HepG2 (cell line): ENCODE data around the gene SMPX. TPM values are rescaled to one million over a fixed set of nuclear protein-coding genes. Genes with fewer than 3 reads are reported as not detected.

Source experiments
- ARID5B ChIP-seq: IDR thresholded peaks from 2 replicates; pipeline ENCODE4 v1.4.0; 2020; ENCODE audit warnings: mild to moderate bottlenecking, missing genetic modification reagents
- ETV5 ChIP-seq: IDR thresholded peaks from 2 replicates; pipeline ENCODE4 v1.6.1; 2018; ENCODE audit warnings: missing biosample characterization, missing genetic modification reagents, inconsistent platforms, borderline replicate concordance
- HDAC2 ChIP-seq: sonication (generic); formaldehyde crosslinking; IDR thresholded peaks from 2 replicates; pipeline ENCODE4 v1.4.0; 2020; ENCODE audit warnings: missing genetic modification reagents
- HNF4G ChIP-seq, 2 experiments: sonication (generic) in 1 of 2; formaldehyde crosslinking in 1 of 2; IDR thresholded peaks; 2 replicates each; pipeline versions ENCODE4 v1.4.0 to v1.6.1; 2011 to 2020; ENCODE audit warnings: borderline replicate concordance in 2 of 2, low read depth in 2 of 2, mild to moderate bottlenecking in 2 of 2, low read length in 1 of 2, missing genetic modification reagents in 1 of 2, moderate library complexity in 1 of 2
- KDM3A ChIP-seq: IDR thresholded peaks from 2 replicates; pipeline ENCODE4 v1.6.1; 2018; ENCODE audit warnings: low read depth, missing compliant biosample characterization
- MED1 ChIP-seq: sonication (generic); formaldehyde crosslinking; IDR thresholded peaks from 2 replicates; pipeline ENCODE4 v1.4.0; 2020; ENCODE audit warnings: missing genetic modification reagents
- PPARG ChIP-seq: conservative IDR thresholded peaks from 2 replicates; pipeline ENCODE4 v1.6.1; 2016; ENCODE audit warnings: missing biosample characterization, missing genetic modification reagents
- RXRB ChIP-seq: IDR thresholded peaks from 2 replicates; pipeline ENCODE4 v1.6.1; 2016; ENCODE audit warnings: borderline replicate concordance, missing genetic modification reagents, missing compliant biosample characterization
- SOX13 ChIP-seq, 3 experiments: fragments of 450-650 bp in 1 of 3; sonication (generic) in 1 of 3; formaldehyde crosslinking in 1 of 3; IDR thresholded peaks in 2 of 3; conservative IDR thresholded peaks in 1 of 3; 2 replicates each; pipeline versions ENCODE4 v1.5.0 to v1.6.1; 2016 to 2020; ENCODE audit warnings: antibody characterized with exemption in 1 of 3, mild to moderate bottlenecking in 1 of 3, missing compliant biosample characterization in 1 of 3, missing genetic modification reagents in 1 of 3, moderate library complexity in 1 of 3
- SOX6 ChIP-seq, 2 experiments: fragments of 450-650 bp in 1 of 2; sonication (generic) in 1 of 2; formaldehyde crosslinking in 1 of 2; IDR thresholded peaks; 2 replicates each; pipeline versions ENCODE4 v1.4.0 to v1.6.1; 2017 to 2020; ENCODE audit warnings: antibody characterized with exemption in 1 of 2, mild to moderate bottlenecking in 1 of 2, missing genetic modification reagents in 1 of 2
- ZBTB7B ChIP-seq: sonication (generic); formaldehyde crosslinking; IDR thresholded peaks from 2 replicates; pipeline ENCODE4 v1.4.0; 2020; ENCODE audit warnings: missing genetic modification reagents
- ZNF331 ChIP-seq: sonication (generic); formaldehyde crosslinking; IDR thresholded peaks from 2 replicates; pipeline ENCODE4 v1.4.0; 2020; ENCODE audit warnings: missing genetic modification reagents
- ZNF615 ChIP-seq: sonication (generic); formaldehyde crosslinking; IDR thresholded peaks from 2 replicates; pipeline ENCODE4 v1.5.0; 2020; ENCODE audit warnings: mild to moderate bottlenecking, missing genetic modification reagents, borderline replicate concordance
- polyA plus RNA-seq, 8 experiments: library from polyadenylated mRNA; depleted of rRNA in 3 of 8; stranded (reverse) in 7 of 8; unstranded in 1 of 8; fragments of >200 nt; fragmentation: Illumina TruSeq in 4 of 8; extraction: Trizol in 4 of 8; gene quantifications; 2 replicates each; pipeline versions ENCODE4 v1.2.1 to v1.2.3, GENCODE V29; 2011 to 2016; ENCODE audit warnings: low read depth in 4 of 8, missing spikeins in 1 of 8, mixed read lengths in 1 of 8; ENCODE audit not compliant: insufficient read depth in 1 of 8
- total RNA-seq, 5 experiments: library from RNA; depleted of rRNA; stranded (reverse); fragments of >200 nt; fragmentation: Illumina TruSeq; extraction: Trizol; gene quantifications; 2 replicates each; pipeline ENCODE4 v1.2.3, GENCODE V29; 2016; ENCODE audit warnings: low read depth in 1 of 5

SMPX gene
- total and polyA plus RNA-seq, 2 of the 13 experiments (the other 11 are each of a cell fraction or from before 2014, with no cell fraction given), result 0.95 to 1.8 TPM

DNA sequence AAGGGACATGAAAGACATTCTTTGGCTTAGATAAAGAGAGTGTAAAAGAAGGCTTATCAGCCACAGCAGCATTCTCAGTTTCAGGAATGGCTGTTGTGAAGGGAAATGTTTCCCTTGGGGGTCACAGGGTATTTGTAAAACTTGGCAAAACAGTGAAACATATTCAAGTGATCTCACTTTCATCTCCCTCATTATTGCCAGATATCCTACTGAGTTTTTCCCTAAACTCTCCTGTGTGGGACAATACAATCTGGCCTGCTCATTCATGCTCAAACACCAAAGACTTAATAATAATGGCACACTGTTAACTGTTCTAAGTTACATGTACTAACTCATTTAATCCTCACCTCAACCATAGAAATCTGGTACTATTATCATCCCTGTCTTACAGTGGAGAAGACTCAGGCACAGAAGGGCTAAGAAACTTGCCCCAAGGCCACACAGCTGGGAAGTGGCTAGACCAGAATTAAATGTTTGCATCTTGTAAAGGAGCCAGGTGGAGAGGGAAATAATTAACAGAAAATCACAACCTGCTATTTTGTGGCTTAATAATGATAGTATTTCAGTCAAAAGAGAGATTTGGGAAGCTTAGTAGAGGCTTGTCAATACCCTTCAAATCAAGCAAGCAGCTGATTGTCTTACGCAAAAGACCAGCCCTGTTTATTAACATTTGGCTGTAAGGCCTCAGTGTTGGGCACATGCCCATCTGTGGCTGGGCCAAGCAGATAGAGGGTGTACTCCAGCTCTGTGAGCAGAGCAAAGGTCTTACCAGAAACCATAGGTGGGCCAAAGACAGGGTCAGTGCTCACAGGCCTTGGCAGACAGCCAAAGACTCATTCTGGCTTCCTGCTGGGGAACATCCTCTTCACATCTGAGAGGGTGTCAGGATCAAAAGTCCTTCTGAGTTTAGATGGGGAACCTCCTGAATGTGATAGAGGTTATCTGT lies 17.3 kb downstream of the SMPX start (continued):
- TF ChIP-seq ZNF615 (CRISPR knock-in tag), result no peak
- 0 out of 2 replicates have a peak, but pooled peaks have one; percentile 36 for TF ChIP-seq ZNF331 (CRISPR knock-in tag)
- TF ChIP-seq SOX6 (IDR thresholded peaks at IDR 0.05), result no peak
- TF ChIP-seq SOX6 (CRISPR knock-in tag; IDR thresholded peaks at IDR 0.05), result peak; percentile 42; the same call in 1 of the 2 replicates
- peak; percentile 48; the same call in 1 of the 2 replicates for TF ChIP-seq HNF4G (IDR thresholded peaks at IDR 0.05; ENCODE audit: borderline replicate concordance, low read depth, low read length)
- TF ChIP-seq HNF4G (CRISPR knock-in tag; IDR thresholded peaks at IDR 0.05; ENCODE audit: borderline replicate concordance, low read depth), result no peak
- TF ChIP-seq ARID5B (CRISPR knock-in tag), result peak; percentile 41; the same call in 1 of the 2 replicates
- peak; percentile 36; the same call in 1 of the 2 replicates for TF ChIP-seq ETV5 (CRISPR knock-in tag)
- no peak for TF ChIP-seq SOX13 (IDR thresholded peaks at IDR 0.05)
- TF ChIP-seq SOX13 (CRISPR knock-in tag; conservative IDR thresholded peaks at IDR 0.05 in 1 of 2, IDR thresholded peaks at IDR 0.05 in 1 of 2), result peak in 1 of 2 experiments; percentile 29; a peak in 1 of 4 replicates
- peak; percentile 51 for TF ChIP-seq MED1 (CRISPR knock-in tag)
- TF ChIP-seq KDM3A (CRISPR knock-in tag), result no peak
- TF ChIP-seq ZBTB7B (CRISPR knock-in tag), result 0 out of 2 replicates have a peak, but pooled peaks have one; percentile 49
- peak; percentile 22; the same call in 1 of the 2 replicates for TF ChIP-seq PPARG (CRISPR knock-in tag)
- TF ChIP-seq RXRB, result peak; percentile 41; the same call in 1 of the 2 replicates
- peak; percentile 37; the same call in 1 of the 2 replicates for TF ChIP-seq HDAC2 (CRISPR knock-in tag)
- TF ChIP-seq, all 625 proteins: peak for 38
